ENCODE results near the gene SLC7A14. TPM values are rescaled to one million over a fixed set of nuclear protein-coding genes. Genes with fewer than 3 reads are reported as not detected.

The SLC7A14 gene
- total RNA-seq, 1 experiment from 2014 or later = 0.17 TPM

GRCh38 chr3:170426240-170426797, 159.6 kb downstream of the SLC7A14 start:
- peak; percentile 70 for DNase-seq (ENCODE audit: low read depth)

- DNase-seq (ENCODE audit: low read depth) = no peak
Measured at GRCh38 chr3:170425491-170426239, 160.2 kb downstream of the SLC7A14 start.

GRCh38 chr3:170424879-170425278, 161.0 kb downstream of the SLC7A14 start:
- DNase-seq (ENCODE audit: low read depth) = peak; percentile 49

- DNase-seq (ENCODE audit: low read depth) = no peak
Measured at GRCh38 chr3:170423001-170423615, 162.8 kb downstream of the SLC7A14 start.

GRCh38 chr3:170421758-170422157, 164.1 kb downstream of the SLC7A14 start:
- DNase-seq (ENCODE audit: low read depth) = no peak

GRCh38 chr3:170421111-170421641, 164.7 kb downstream of the SLC7A14 start:
- DNase-seq (ENCODE audit: low read depth) = no peak

GRCh38 chr3:170420307-170420821, 165.5 kb downstream of the SLC7A14 start:
- DNase-seq (ENCODE audit: low read depth) = no peak

GRCh38 chr3:170419557-170420087, 166.3 kb downstream of the SLC7A14 start:
- DNase-seq (ENCODE audit: low read depth) = no peak

- peak; percentile 65 for DNase-seq (ENCODE audit: low read depth)
Measured at GRCh38 chr3:170418422-170419398, 167.2 kb downstream of the SLC7A14 start, which contains the start of gene CLDN11. Gene CLDN11 (plus strand): TSS chr3:170418868. CDS start chr3:170419067, 199 bp downstream.

- no peak for DNase-seq (ENCODE audit: low read depth)
Measured at GRCh38 chr3:170417090-170417489, 168.8 kb downstream of the SLC7A14 start.

- DNase-seq (ENCODE audit: low read depth) = peak; percentile 82
Measured at GRCh38 chr3:170414202-170414663, 171.6 kb downstream of the SLC7A14 start.

- DNase-seq (ENCODE audit: low read depth) = no peak
Measured at GRCh38 chr3:170413291-170413690, 172.6 kb downstream of the SLC7A14 start.

GRCh38 chr3:170410428-170411029, 175.3 kb downstream of the SLC7A14 start:
- no peak for DNase-seq (ENCODE audit: low read depth)

Other genes with a start within 250 kb of the SLC7A14 start
- 34.4 and 39.9 TPM in 2 replicates for gene SKIL, start 228.4 kb downstream of the SLC7A14 start, total RNA-seq (2014; rRNA removed; shearing (Covaris generic))
- gene CLDN11, start 167.2 kb downstream of the SLC7A14 start, total RNA-seq (2014; rRNA removed; shearing (Covaris generic)) = 14.9 and 15.8 TPM in 2 replicates